Psoas muscle (tissue), 8 donors: ENCODE measurements around the gene GFRA1. TPM values are rescaled to one million over a fixed set of nuclear protein-coding genes. Genes with fewer than 3 reads are reported as not detected.

Experiments used
- ATAC-seq, 4 donors: fragments of 200-7000 bp; cut with Tn5 transposase; one replicate each; pipeline ENCODE4 v1.9.1; 2020; ENCODE audit warnings: moderate library complexity in 3 of 4, mild to moderate bottlenecking in 2 of 4
- DNase-seq, 2 donors: peaks; one replicate each; pipeline ENCODE4 v3.0.0-alpha.2; 2020
- H3K27ac ChIP-seq: fragments of 200-600 bp; one replicate; pipeline ENCODE4 v1.8.0; 2022
- H3K27me3 ChIP-seq, 3 donors: fragments of 200-600 bp in 1 of 3; one replicate each; pipeline versions ENCODE4 v1.6.1 to v1.8.0; 2013 to 2022; ENCODE audit warnings: low read length in 2 of 3, mild to moderate bottlenecking in 2 of 3, moderate library complexity in 1 of 3; ENCODE audit not compliant: insufficient read depth in 3 of 3
- H3K36me3 ChIP-seq, 2 donors: fragments of 200-600 bp in 1 of 2; one replicate each; pipeline versions ENCODE4 v1.6.1 to v1.8.0; 2013 to 2022; ENCODE audit warnings: low read depth in 1 of 2, mild to moderate bottlenecking in 1 of 2, moderate library complexity in 1 of 2; ENCODE audit not compliant: insufficient read depth in 1 of 2
- H3K4me1 ChIP-seq: fragments of 200-600 bp; one replicate; pipeline ENCODE4 v1.8.0; 2022
- H3K4me3 ChIP-seq: fragments of 200-600 bp; one replicate; pipeline ENCODE4 v1.8.0; 2022; ENCODE audit warnings: mild to moderate bottlenecking
- H3K9me3 ChIP-seq: fragments of 200-600 bp; one replicate; pipeline ENCODE4 v1.8.0; 2022
- CTCF ChIP-seq: fragments of 200-600 bp; IDR thresholded peaks from one replicate; pipeline ENCODE4 v1.8.0; 2022; ENCODE audit warnings: antibody characterized with exemption
- WGBS, 3 donors: extraction: QIAGEN DNeasy Blood & Tissue Kit; methylation state at CpG; one replicate each; pipeline versions ENCODE4 v1.1.6 to v1.1.7; 2013; 5-methylcytosine and 5-hydroxymethylcytosine counted together
- intact Hi-C, 2 donors: fragments of 100-400 bp; cut with DNase I; formaldehyde crosslinking; loops; one replicate each; pipeline versions ENCODE4 v1.11.0 to v1.14.2; 2022
- polyA plus RNA-seq, 3 donors: library from polyadenylated mRNA; stranded (reverse); fragments of 200-250 nt; gene quantifications; one replicate each; pipeline ENCODE4 v1.2.3, GENCODE V29; 2013
- total RNA-seq, 4 donors: library from RNA; stranded (reverse); fragmentation: NEBNext Ultra II Directional in 2 of 4; extraction: Animal tissue kit (Norgen Biotek cat#: 25700) in 2 of 4; gene quantifications; one replicate each; pipeline versions ENCODE4 v1.2.1 to v1.2.4, GENCODE V29; 2021 to 2023
- donor health status: healthy with polysubstance abuse.
- donor health status: DM: no; HTN: no; CAD: no; lungs with moderate emphysema.
- donor health status: Bipolar disorder and iron deficiency.
- donor health status: healthy.
- donor health status: DM: yes; HTN: yes; CAD: no.
- donor health status: DM: no; HTN: no; CAD: no.
- donor health status: DM: no; HTN: no; CAD: no.
- donor health status: DM: yes; HTN: yes; CAD: no.

The GFRA1 gene
- total and polyA plus RNA-seq, 7 donors, result 4.6 to 12.1 (median 7.1) TPM

DNA sequence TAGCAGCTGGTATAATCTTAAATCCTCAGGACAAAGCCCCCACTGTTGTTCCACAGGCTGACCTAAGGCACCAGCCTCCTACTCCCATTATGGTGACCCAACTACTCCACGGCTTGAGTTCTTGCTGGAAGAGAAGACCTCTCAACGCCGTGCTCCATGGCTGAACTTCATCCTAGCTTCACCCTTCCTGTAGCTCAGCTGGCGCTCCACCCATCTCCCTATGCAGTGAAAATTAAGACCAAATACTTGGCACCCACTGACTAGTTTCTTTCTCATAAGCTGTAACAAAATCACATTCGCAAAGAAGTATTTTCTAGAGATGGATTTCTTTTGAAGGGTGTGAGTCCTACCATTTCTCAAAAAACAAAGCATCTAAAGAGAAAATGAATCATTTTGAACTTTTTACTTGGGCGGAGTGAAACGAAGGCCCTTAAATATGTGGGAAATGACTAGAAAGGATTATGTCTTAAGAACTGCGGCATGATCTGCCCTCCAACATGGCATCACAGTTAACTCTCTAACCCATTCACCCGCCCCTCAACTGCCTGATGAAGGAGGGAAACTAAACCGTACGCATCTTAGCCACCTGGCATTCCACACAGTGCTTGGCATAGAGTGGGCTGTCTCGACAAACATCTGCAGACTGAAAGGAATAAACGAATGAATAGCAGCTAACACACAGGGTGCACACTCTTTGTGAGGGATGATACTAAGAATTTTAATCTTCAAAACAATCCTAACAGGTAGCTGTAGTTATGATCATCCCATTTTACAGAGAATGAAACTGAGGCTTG, 32.7 kb downstream of the GFRA1 start:
- intact Hi-C loops, result no loop called here
- no peak overlapping the region for H3K27ac ChIP-seq
- H3K36me3 ChIP-seq, result no peaks in the 10 kb centered on the region
- H3K9me3 ChIP-seq, result no peaks in the 10 kb centered on the region
- ATAC-seq (no peak), DNase-seq (no peak)
- 37 to 40% (median 40%) methylated on average over 13 of the region's 13 CpGs for WGBS, 3 donors
- TF ChIP-seq CTCF, result no peak
- no peak overlapping the region for H3K4me3 ChIP-seq
- H3K27me3 ChIP-seq, result peaks cover 0 to 9% (median 1%) of the 10 kb centered on the region in 3 donors
- no peaks in the 10 kb centered on the region for H3K4me1 ChIP-seq

DNA sequence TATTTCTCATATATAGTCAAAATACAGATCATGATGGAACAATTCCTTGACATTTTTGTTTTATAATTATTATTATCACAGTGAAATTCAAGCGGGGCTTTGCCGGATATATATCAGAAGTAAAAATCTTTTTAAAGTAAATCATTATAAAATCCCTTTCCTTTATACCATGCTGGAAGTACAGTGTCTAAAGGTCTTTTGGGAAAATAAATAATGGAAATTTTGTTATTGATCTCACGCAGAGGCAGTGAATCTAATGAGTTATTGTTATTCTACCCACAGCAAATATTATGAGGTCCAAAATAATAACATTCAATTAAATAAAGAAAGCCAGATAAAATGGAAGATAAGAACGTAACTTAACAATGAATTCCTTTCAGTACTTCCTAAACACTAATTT, 33.8 kb downstream of the GFRA1 start:
- peaks cover 0 to 9% (median 1%) of the 10 kb centered on the region in 3 donors for H3K27me3 ChIP-seq
- H3K4me3 ChIP-seq, result no peak overlapping the region
- ATAC-seq, result no peak
- no peak overlapping the region for H3K27ac ChIP-seq
- H3K4me1 ChIP-seq, result no peaks in the 10 kb centered on the region
- 83 to 86% (median 86%) methylated on average over 4 of the region's 4 CpGs for WGBS, 3 donors
- H3K36me3 ChIP-seq, result no peaks in the 10 kb centered on the region
- intact Hi-C loops, result no loop called here
- no peaks in the 10 kb centered on the region for H3K9me3 ChIP-seq
- no peak for TF ChIP-seq CTCF
- DNase-seq, result no peak

GRCh38 chr10:116237970-116238369, 35.0 kb downstream of the GFRA1 start:
- DNase-seq, result no peak
- intact Hi-C loops, result no loop called here
- TF ChIP-seq CTCF, result no peak
- Histone ChIP-seq H3K27me3 (peaks cover 0 to 9% (median 1%) of the 10 kb centered on the region in 3 donors), H3K36me3 (no peaks in the 10 kb centered on the region), H3K4me1 (no peaks in the 10 kb centered on the region), H3K9me3 (no peaks in the 10 kb centered on the region), H3K27ac (no peak overlapping the region), H3K4me3 (no peak overlapping the region)
- no peak for ATAC-seq
- 69 to 79% (median 70%) methylated on average over 15 of the region's 15 CpGs for WGBS, 3 donors

GRCh38 chr10:116237260-116237659, 35.7 kb downstream of the GFRA1 start:
- Histone ChIP-seq H3K4me1 (no peaks in the 10 kb centered on the region), H3K9me3 (no peaks in the 10 kb centered on the region), H3K27me3 (peaks cover 0 to 9% (median 1%) of the 10 kb centered on the region in 3 donors), H3K36me3 (no peaks in the 10 kb centered on the region), H3K27ac (no peak overlapping the region), H3K4me3 (no peak overlapping the region)
- intact Hi-C loops, result no loop called here
- ATAC-seq, result no peak
- 42 to 57% (median 49%) methylated on average over 3 of the region's 3 CpGs for WGBS, 3 donors
- DNase-seq, result no peak
- TF ChIP-seq CTCF, result no peak
